ENCODE data around the gene ZMPSTE24.
A peak's percentile ranks its signal among the peaks of the same experiment; 100 is the strongest.

ZMPSTE24 gene

DNA sequence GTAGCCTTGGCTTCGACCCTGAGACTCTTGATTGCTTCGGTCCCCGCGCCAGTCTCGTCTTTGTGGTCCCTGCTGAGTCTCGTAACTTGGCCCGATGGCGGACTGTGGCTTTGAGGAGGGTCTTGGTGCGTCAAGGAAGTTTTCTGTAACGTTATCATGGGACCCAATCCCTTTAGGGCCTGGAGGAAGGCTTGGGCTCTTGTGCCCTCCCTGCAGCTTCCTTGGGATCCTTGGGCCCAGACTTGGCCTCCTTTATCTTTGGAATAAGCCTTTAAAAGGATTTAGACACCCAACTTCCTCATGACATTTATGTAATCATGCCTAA lies 371 bp downstream of the ZMPSTE24 start:
- peak overlapping the region; percentile 94 for H3K4me3 ChIP-seq (ENCODE audit: low read length)
- no peaks in the 10 kb centered on the region for H3K27me3 ChIP-seq (ENCODE audit: control insufficient read depth, insufficient read depth, low read length)
- no CpG with 5 or more reads among the region's 10 CpGs for WGBS (ENCODE audit: insufficient coverage, insufficient read length)
- no peak overlapping the region for H3K27ac ChIP-seq (ENCODE audit: low read length)
- peaks cover 9% of the 10 kb centered on the region; the same call in 1 of the 2 replicates for H3K36me3 ChIP-seq (ENCODE audit: control insufficient read depth, insufficient read depth, low read length)
- no peaks in the 10 kb centered on the region for H3K4me1 ChIP-seq (ENCODE audit: control insufficient read depth, insufficient read depth, low read length)
- peak; percentile 1 for DNase-seq (ENCODE audit: low read depth, low spot score)
- no peaks in the 10 kb centered on the region for H3K9me3 ChIP-seq (ENCODE audit: control insufficient read depth, insufficient read depth, low read length)

DNA sequence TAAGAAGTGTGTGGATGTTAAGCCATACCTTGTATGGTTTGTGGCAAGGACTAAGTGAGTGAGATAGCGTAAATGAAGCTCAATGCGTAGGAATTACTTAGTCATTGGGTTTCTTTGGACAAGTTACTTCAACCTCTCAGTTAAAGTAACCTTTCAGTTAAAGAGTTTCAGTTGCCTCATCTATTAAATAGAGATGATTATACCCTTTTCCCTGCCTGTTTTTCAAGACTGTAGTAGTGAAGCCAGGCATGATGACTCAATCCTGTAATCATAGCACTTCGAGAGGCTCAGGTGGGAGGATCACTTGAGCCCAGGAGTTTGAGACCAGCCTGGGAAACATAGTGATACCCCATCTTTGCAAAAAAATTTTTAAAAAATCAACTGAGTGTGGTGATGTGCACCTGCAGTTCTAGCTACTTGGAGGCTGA lies 6.3 kb downstream of the ZMPSTE24 start:
- Histone ChIP-seq H3K27ac (ENCODE audit: low read length) (no peak overlapping the region), H3K4me3 (ENCODE audit: low read length) (no peak overlapping the region), H3K27me3 (ENCODE audit: control insufficient read depth, insufficient read depth, low read length) (no peaks in the 10 kb centered on the region), H3K4me1 (ENCODE audit: control insufficient read depth, insufficient read depth, low read length) (no peaks in the 10 kb centered on the region), H3K36me3 (ENCODE audit: control insufficient read depth, insufficient read depth, low read length) (peaks cover 9% of the 10 kb centered on the region; the same call in 1 of the 2 replicates), H3K9me3 (ENCODE audit: control insufficient read depth, insufficient read depth, low read length) (no peaks in the 10 kb centered on the region)
- no CpG with 5 or more reads among the region's 3 CpGs for WGBS (ENCODE audit: insufficient coverage, insufficient read length)
- no peak for DNase-seq (ENCODE audit: low read depth, low spot score)

DNA sequence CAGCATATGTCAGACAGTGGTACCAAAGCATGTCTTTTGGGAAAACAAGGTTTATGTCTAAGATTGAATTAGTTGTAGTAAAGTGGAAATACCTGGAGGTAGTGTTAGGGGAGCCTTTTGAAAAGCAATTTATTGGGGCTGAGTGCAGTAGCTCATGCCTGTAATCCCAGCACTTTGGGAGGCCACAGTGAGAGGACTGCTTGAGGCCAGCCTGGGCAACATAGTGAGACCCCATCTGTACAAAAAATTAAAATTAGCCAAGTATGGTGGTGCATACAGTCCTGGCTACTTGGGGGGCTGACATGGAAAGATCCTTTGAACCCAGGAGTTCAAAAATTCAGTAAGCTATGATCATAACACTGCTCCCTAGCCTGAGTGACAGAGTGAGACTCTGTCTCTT lies 7.3 kb downstream of the ZMPSTE24 start:
- Histone ChIP-seq H3K9me3 (ENCODE audit: control insufficient read depth, insufficient read depth, low read length) (no peaks in the 10 kb centered on the region), H3K4me1 (ENCODE audit: control insufficient read depth, insufficient read depth, low read length) (no peaks in the 10 kb centered on the region), H3K27ac (ENCODE audit: low read length) (no peak overlapping the region), H3K36me3 (ENCODE audit: control insufficient read depth, insufficient read depth, low read length) (peaks cover 7% of the 10 kb centered on the region; the same call in 1 of the 2 replicates), H3K27me3 (ENCODE audit: control insufficient read depth, insufficient read depth, low read length) (no peaks in the 10 kb centered on the region), H3K4me3 (ENCODE audit: low read length) (no peak overlapping the region)
- DNase-seq (ENCODE audit: low read depth, low spot score) = no peak

DNA sequence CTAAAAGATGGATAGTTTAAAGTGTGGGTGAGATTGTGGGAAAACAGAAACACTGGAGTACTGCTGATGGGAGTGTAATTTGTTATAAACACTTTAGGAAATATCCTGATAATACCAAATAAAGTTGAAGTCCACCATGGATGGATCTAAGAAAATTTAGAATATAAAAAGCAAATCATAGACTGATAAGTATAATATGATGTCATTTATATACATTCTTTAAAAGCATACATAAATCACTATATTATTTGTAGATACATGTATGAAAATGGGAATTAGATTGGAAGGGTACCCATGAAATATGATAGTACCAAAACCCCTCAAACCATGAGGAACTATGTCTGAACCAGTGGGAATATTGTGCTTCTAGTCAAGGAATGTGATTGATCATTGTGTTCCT lies 7.9 kb downstream of the ZMPSTE24 start:
- no peak overlapping the region for H3K4me3 ChIP-seq (ENCODE audit: low read length)
- peaks cover 5% of the 10 kb centered on the region; the same call in 1 of the 2 replicates for H3K36me3 ChIP-seq (ENCODE audit: control insufficient read depth, insufficient read depth, low read length)
- DNase-seq (ENCODE audit: low read depth, low spot score) = no peak
- H3K9me3 ChIP-seq (ENCODE audit: control insufficient read depth, insufficient read depth, low read length) = no peaks in the 10 kb centered on the region
- no peaks in the 10 kb centered on the region for H3K27me3 ChIP-seq (ENCODE audit: control insufficient read depth, insufficient read depth, low read length)
- no peak overlapping the region for H3K27ac ChIP-seq (ENCODE audit: low read length)
- no peaks in the 10 kb centered on the region for H3K4me1 ChIP-seq (ENCODE audit: control insufficient read depth, insufficient read depth, low read length)

DNA sequence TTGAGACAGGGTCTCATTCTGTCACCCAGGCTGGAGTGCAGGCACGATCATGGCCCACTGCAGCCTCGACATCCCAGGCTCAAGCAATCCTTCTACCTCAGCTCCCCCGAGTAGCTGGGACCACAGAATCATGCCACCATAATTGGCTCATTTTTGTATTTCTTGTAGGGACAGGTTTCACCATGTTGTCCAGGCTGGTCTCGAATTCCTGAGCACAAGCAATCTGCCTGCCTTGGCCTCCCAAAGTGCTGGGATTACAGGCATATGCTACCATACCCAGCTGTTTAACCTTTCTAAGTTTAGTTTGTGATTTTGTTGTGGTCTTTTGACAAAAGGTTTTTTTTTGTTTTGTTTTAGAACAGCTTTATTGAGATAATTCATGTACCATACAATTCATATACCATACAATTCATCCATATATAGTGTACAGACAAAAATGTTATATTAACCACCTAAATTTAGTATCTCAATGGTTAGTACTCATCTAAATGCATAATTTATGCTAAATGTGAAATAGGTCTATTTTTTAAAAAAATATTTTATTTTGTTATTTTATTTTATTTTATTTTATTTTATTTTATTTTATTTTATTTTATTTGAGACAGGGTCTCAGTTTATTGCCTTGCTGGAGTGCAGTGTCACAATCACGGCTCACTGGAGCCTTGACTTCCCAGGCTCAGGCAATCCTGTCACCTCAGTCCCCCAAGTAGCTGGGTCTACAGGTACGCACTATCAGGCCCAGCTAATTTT lies 8.9 kb downstream of the ZMPSTE24 start:
- Histone ChIP-seq H3K4me3 (ENCODE audit: low read length) (no peak overlapping the region), H3K9me3 (ENCODE audit: control insufficient read depth, insufficient read depth, low read length) (no peaks in the 10 kb centered on the region), H3K27me3 (ENCODE audit: control insufficient read depth, insufficient read depth, low read length) (no peaks in the 10 kb centered on the region), H3K4me1 (ENCODE audit: control insufficient read depth, insufficient read depth, low read length) (no peaks in the 10 kb centered on the region), H3K27ac (ENCODE audit: low read length) (no peak overlapping the region), H3K36me3 (ENCODE audit: control insufficient read depth, insufficient read depth, low read length) (no peaks in the 10 kb centered on the region; the same call in 1 of the 2 replicates)
- WGBS (ENCODE audit: insufficient coverage, insufficient read length) = no CpG with 5 or more reads among the region's 6 CpGs
- no peak for DNase-seq (ENCODE audit: low read depth, low spot score)

DNA sequence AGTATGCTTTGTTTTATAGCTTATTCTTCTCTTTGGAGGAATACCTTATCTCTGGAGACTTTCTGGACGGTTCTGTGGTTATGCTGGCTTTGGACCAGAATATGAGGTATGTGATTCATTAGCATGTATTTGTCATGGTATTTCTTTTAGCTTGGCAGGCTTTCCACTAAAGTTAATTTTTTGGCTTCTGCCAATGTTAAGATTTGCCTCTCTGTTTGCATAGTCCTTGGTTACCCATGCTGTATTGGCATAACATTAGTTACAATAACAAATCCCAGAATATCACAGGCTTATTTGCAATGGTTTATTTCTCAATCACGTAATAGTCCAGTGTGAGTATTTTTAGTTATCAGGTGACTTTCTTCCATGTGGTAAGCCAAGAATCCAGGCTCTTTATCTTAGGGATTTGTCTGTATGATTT lies 9.7 kb downstream of the ZMPSTE24 start:
- Histone ChIP-seq H3K27ac (ENCODE audit: low read length) (no peak overlapping the region), H3K9me3 (ENCODE audit: control insufficient read depth, insufficient read depth, low read length) (no peaks in the 10 kb centered on the region), H3K4me3 (ENCODE audit: low read length) (no peak overlapping the region), H3K4me1 (ENCODE audit: control insufficient read depth, insufficient read depth, low read length) (no peaks in the 10 kb centered on the region), H3K36me3 (ENCODE audit: control insufficient read depth, insufficient read depth, low read length) (no peaks in the 10 kb centered on the region; the same call in 1 of the 2 replicates), H3K27me3 (ENCODE audit: control insufficient read depth, insufficient read depth, low read length) (no peaks in the 10 kb centered on the region)
- no CpG with 5 or more reads among the region's 2 CpGs for WGBS (ENCODE audit: insufficient coverage, insufficient read length)
- DNase-seq (ENCODE audit: low read depth, low spot score) = no peak

DNA sequence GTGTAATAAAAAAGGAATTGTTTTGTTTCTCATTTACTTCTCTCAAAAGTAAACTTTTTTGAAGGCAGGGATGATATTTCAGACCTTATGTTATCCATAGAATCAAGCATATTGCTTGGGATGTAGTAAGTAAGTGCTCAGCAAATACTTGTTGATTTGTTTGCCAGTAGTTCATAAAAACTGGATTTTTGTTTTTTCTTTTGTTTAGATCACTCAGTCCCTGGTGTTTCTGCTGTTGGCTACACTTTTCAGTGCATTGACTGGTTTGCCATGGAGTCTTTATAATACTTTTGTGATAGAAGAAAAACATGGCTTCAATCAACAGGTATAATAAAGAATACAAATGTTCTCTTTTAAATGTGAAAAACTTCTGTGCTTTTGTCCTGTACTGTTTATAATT lies 10.2 kb downstream of the ZMPSTE24 start:
- H3K27me3 ChIP-seq (ENCODE audit: control insufficient read depth, insufficient read depth, low read length) = no peaks in the 10 kb centered on the region
- DNase-seq (ENCODE audit: low read depth, low spot score) = no peak
- H3K27ac ChIP-seq (ENCODE audit: low read length) = no peak overlapping the region
- no peaks in the 10 kb centered on the region for H3K4me1 ChIP-seq (ENCODE audit: control insufficient read depth, insufficient read depth, low read length)
- H3K4me3 ChIP-seq (ENCODE audit: low read length) = no peak overlapping the region
- H3K36me3 ChIP-seq (ENCODE audit: control insufficient read depth, insufficient read depth, low read length) = no peaks in the 10 kb centered on the region; the same call in 1 of the 2 replicates
- no peaks in the 10 kb centered on the region for H3K9me3 ChIP-seq (ENCODE audit: control insufficient read depth, insufficient read depth, low read length)

DNA sequence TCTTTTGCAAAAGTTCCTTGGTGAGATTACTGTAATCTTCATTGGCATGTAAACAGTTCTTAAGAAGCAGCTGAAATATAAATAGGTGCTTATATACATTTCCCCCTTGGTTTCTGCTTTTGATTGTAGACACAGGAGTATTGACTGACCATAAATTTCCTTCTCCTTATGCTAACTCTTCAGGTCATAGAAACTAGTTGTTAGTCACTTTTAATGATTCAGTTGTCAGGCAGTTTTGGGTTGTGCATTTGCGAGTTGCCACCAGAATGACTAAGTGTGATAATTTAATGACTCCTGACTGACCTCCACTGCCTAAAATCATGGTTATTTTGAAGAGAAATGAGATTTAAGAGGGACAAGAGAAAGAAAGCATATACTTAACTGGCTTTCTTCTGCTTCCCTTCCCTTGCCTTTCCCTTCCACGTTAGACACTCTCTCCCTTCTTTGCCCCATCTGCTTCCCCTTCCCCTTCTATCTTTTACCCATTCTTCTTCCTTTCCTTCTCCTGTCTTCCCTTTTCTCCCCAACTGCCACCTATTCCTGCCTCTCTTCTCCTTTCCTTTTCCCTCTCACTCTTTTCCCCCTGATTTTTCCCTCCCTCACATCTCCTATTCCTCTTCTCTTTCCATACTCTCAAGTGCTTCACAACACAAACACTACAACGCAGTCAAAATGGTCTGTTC lies 12.3 kb downstream of the ZMPSTE24 start:
- Histone ChIP-seq H3K9me3 (ENCODE audit: control insufficient read depth, insufficient read depth, low read length) (no peaks in the 10 kb centered on the region), H3K27me3 (ENCODE audit: control insufficient read depth, insufficient read depth, low read length) (no peaks in the 10 kb centered on the region), H3K27ac (ENCODE audit: low read length) (no peak overlapping the region), H3K36me3 (ENCODE audit: control insufficient read depth, insufficient read depth, low read length) (peaks cover 3% of the 10 kb centered on the region; the same call in 1 of the 2 replicates), H3K4me3 (ENCODE audit: low read length) (no peak overlapping the region), H3K4me1 (ENCODE audit: control insufficient read depth, insufficient read depth, low read length) (no peaks in the 10 kb centered on the region)
- 100% methylated on average over 1 of the region's 3 CpGs for WGBS (ENCODE audit: insufficient coverage, insufficient read length)
- DNase-seq (ENCODE audit: low read depth, low spot score) = no peak

DNA sequence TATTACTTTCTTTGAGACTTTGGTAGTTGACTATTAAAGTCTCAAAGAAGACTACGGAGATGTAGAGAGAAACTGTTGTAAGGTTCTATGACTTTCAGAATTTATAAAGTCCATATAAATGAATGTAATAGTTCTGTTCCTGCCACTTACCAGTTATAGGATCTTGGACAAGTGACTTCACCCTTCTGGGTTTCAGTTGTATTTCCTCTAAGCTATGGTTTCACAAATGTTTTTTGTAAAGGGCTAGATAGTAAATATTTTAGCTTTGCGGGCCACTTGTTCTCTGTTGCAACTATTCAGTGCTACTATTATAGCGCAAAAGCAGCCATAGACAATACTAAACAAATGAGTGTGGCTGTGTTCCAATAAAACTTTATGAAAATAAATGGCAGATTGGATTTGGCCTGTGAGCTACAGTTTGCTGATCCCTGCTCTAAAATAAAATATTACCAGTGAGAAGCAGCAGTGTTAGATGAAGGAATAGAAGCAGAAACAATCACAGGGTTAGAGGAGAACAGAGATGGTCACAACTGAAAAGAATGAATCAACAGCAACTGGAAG lies 14.7 kb downstream of the ZMPSTE24 start:
- Histone ChIP-seq H3K9me3 (ENCODE audit: control insufficient read depth, insufficient read depth, low read length) (no peaks in the 10 kb centered on the region), H3K4me3 (ENCODE audit: low read length) (no peak overlapping the region), H3K27me3 (ENCODE audit: control insufficient read depth, insufficient read depth, low read length) (no peaks in the 10 kb centered on the region), H3K4me1 (ENCODE audit: control insufficient read depth, insufficient read depth, low read length) (no peaks in the 10 kb centered on the region), H3K27ac (ENCODE audit: low read length) (no peak overlapping the region), H3K36me3 (ENCODE audit: control insufficient read depth, insufficient read depth, low read length) (peaks cover 3% of the 10 kb centered on the region; the same call in 1 of the 2 replicates)
- no CpG with 5 or more reads among the region's 3 CpGs for WGBS (ENCODE audit: insufficient coverage, insufficient read length)
- no peak for DNase-seq (ENCODE audit: low read depth, low spot score)

DNA sequence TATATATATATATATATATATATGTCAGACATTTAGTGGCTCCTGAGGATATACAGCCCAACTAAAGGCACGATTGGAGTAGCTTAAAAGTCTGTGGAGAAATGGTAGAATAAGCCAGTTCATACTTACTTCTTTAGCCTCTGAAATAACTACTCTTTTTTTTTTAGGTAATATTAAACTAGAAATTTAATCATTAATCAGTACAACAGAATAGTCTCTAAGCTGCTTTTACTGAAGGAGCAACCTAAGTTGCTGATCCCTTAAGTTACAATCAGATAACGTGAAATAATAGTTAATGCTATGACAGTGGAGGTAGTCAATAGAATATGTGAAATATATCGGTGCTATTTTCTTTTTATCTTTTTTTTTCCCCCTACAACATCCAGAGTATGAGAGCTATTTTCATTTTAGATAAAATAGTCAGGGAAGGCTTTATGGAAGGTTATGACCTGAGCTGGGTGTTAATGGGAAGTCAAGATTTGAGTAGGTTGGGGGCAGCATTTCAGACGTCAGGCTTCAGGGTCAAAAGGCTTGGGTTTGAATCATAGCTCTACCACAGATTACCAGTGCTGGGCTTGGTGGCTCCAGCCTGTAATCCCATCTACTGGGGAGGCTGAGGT lies 15.6 kb downstream of the ZMPSTE24 start:
- H3K27ac ChIP-seq (ENCODE audit: low read length) = no peak overlapping the region
- peaks cover 3% of the 10 kb centered on the region; the same call in 1 of the 2 replicates for H3K36me3 ChIP-seq (ENCODE audit: control insufficient read depth, insufficient read depth, low read length)
- H3K9me3 ChIP-seq (ENCODE audit: control insufficient read depth, insufficient read depth, low read length) = no peaks in the 10 kb centered on the region
- H3K4me1 ChIP-seq (ENCODE audit: control insufficient read depth, insufficient read depth, low read length) = no peaks in the 10 kb centered on the region
- DNase-seq (ENCODE audit: low read depth, low spot score) = no peak
- H3K27me3 ChIP-seq (ENCODE audit: control insufficient read depth, insufficient read depth, low read length) = no peaks in the 10 kb centered on the region
- WGBS (ENCODE audit: insufficient coverage, insufficient read length) = no CpG with 5 or more reads among the region's 4 CpGs
- no peak overlapping the region for H3K4me3 ChIP-seq (ENCODE audit: low read length)

All from iPS DF 6.9 (cell line).